GM21717 (cell line): ENCODE data around the gene UBE2L3.

ENCODE experiments used
- ATAC-seq: cut with Tn5 transposase; IDR thresholded peaks from one replicate; pipeline ENCODE4 v1.9.1; 2021; ENCODE audit warnings: mild to moderate bottlenecking, moderate library complexity; ENCODE audit not compliant: unreplicated experiment

The UBE2L3 gene

GRCh38 chr22:21669026-21669425, 101.5 kb downstream of the UBE2L3 start:
- no peak for ATAC-seq

DNA sequence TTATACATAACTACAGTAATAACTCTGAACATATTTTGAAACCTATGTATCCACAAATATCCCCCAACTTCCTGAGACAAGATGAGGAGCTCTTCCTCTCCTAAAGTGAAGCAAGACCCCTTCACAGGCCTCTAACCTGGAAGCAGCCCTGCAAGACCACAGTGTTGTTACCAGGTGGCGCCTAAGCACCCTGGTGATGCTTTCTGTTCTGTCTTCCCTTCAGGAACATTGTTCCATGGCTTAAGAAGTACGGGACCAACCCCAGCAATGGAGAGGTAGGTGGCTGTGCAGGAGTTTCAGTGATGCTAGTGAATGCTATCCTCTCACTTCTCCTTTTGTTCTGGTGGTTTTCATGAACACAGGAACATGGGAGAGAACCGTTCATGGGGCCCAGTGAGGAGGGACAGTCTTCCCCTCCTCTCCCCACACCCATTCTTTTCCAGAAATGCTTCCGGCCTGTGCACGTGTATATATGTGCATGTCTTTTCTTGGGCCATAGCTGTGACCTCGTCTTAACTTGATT, 104.7 kb downstream of the UBE2L3 start:
- ATAC-seq, result no peak
